Neural crest cell (in vitro differentiated cells): ENCODE data around the gene COMT. TPM values are rescaled to one million over a fixed set of nuclear protein-coding genes. Genes with fewer than 3 reads are reported as not detected.

Source experiments
- DNase-seq: peaks from one replicate; pipeline ENCODE4 v3.0.0; 2021; ENCODE audit warnings: low read depth, mixed read lengths, low spot score
- H3K27ac Mint-ChIP-seq: one replicate; pipeline ENCODE4 v1.8.0; 2021; ENCODE audit warnings: mild to moderate bottlenecking, mixed read lengths; ENCODE audit not compliant: unreplicated experiment
- H3K27me3 Mint-ChIP-seq: 2 replicates; pipeline ENCODE4 v1.8.0; 2021; ENCODE audit warnings: low read depth, mild to moderate bottlenecking, mixed read lengths
- H3K36me3 Mint-ChIP-seq: 2 replicates; pipeline ENCODE4 v1.8.0; 2021; ENCODE audit warnings: low read depth, mild to moderate bottlenecking, mixed read lengths
- H3K4me1 Mint-ChIP-seq: 2 replicates; pipeline ENCODE4 v1.8.0; 2021; ENCODE audit warnings: mixed read lengths
- H3K4me3 Mint-ChIP-seq: one replicate; pipeline ENCODE4 v1.8.0; 2021; ENCODE audit warnings: mild to moderate bottlenecking, mixed read lengths
- H3K9me3 Mint-ChIP-seq: 2 replicates; pipeline ENCODE4 v1.8.0; 2021; ENCODE audit warnings: mixed read lengths
- long read RNA-seq: library from polyadenylated mRNA; unstranded; transcript quantifications from one replicate; pipeline ENCODE4 v2.0.0, GENCODE V29; 2020
- total RNA-seq: library from RNA; stranded (reverse); gene quantifications from 2 replicates; pipeline ENCODE4 v1.2.1, GENCODE V29; 2021
- TF ChIP-seq, protein P1 (sequence below): fragments of 200-600 bp; sonication (generic); conservative IDR thresholded peaks from 2 replicates; pipeline ENCODE4 v1.5.0; 2021; ENCODE audit warnings: antibody characterized with exemption, mild to moderate bottlenecking

The COMT gene
- total RNA-seq, result 70.9 and 86.4 TPM in 2 replicates
- long read RNA-seq, transcript COMT-202 (6 exons, 2,437 nt), result major isoform, 24 of 29 reads
- long read RNA-seq, partial matches to known transcripts, result 3 of 29 reads
- long read RNA-seq, other reads (novel, unspliced or antisense), result 2 of 29 reads

DNA sequence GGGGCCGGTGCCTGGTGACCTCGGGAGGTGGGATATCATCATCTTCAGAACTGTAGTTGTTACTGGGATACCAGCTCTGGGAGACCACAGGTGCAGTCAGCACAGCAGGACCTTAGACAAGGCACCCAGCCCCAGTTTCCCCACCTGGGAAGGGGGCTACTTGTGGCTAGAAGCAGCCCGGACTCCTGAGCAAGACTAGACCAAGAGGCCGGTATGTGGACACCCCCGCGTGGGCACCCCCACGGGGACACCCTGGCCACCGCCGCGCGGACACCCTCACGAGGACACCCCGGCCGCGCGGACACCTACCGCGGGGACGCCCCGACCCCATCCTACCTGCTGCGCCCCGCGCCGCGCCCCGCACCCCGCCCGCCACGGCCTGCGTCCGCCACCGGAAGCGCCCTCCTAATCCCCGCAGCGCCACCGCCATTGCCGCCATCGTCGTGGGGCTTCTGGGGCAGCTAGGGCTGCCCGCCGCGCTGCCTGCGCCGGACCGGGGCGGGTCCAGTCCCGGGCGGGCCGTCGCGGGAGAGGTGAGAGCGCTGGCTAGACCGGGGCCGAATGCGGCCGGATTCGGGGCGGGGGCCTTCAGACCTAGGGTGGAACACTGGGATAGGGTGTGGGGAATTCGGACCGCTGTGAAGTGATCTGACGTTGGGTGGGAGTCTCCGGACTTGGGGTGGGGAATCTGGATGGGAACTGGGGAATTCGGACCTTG, at the start of gene COMT, which contains the start of gene TXNRD2:
COMT (plus strand) TSS at position 408 of the 718 bp plus-strand sequence. CDS start 20,755 bp downstream, outside the sequence.
TXNRD2 (minus strand) TSS at position 454 of the 718 bp plus-strand sequence; CDS start at position 439, 15 bp downstream.
- TF ChIP-seq, protein P1, sequence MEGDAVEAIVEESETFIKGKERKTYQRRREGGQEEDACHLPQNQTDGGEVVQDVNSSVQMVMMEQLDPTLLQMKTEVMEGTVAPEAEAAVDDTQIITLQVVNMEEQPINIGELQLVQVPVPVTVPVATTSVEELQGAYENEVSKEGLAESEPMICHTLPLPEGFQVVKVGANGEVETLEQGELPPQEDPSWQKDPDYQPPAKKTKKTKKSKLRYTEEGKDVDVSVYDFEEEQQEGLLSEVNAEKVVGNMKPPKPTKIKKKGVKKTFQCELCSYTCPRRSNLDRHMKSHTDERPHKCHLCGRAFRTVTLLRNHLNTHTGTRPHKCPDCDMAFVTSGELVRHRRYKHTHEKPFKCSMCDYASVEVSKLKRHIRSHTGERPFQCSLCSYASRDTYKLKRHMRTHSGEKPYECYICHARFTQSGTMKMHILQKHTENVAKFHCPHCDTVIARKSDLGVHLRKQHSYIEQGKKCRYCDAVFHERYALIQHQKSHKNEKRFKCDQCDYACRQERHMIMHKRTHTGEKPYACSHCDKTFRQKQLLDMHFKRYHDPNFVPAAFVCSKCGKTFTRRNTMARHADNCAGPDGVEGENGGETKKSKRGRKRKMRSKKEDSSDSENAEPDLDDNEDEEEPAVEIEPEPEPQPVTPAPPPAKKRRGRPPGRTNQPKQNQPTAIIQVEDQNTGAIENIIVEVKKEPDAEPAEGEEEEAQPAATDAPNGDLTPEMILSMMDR, result no peak
- Mint-ChIP-seq H3K4me3 (peak within 1 kb of the TSS; percentile 98), H3K27me3 (no peaks in the 10 kb centered on the region), H3K27ac (peak within 1 kb of the TSS; percentile 98), H3K36me3 (peaks cover 12% of the 10 kb centered on the region), H3K9me3 (peaks cover 3% of the 10 kb centered on the region), H3K4me1 (peaks cover 30% of the 10 kb centered on the region)
- DNase-seq, result peak; percentile 53

DNA sequence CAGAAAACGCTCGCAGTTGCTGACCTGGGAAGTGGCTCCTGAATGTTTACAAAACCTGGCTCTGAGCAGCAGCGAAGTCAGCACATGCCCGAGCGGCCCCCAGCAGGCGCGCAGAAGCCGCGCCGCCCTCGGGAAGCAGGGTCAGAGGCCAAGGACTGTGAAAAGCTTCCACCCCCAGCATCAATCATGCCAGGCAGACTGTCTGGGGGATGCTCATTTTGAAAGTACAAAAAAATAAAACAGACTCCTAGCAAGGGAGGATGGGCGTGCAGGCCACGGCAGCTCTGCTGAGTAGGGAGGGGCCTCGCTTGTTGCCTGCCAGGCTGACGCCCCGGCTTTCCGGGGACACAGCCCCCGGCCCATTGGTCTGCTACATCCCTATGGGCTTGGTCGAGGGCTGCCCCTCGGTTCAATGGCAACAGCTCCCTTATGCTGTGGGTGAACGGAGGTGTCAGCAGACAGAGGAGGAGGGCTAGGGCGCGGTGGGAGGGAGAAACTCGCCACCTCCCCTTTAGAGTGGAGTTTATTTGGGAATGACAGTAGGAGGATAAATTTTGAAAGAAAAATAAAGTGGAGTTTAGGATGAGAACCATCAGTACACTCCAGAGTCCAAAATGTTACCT, 49.2 kb upstream of the COMT start:
- TF ChIP-seq, protein P1, result no peak
- Mint-ChIP-seq H3K4me1 (peaks cover 20% of the 10 kb centered on the region), H3K27ac (no peak overlapping the region), H3K36me3 (no peaks in the 10 kb centered on the region), H3K9me3 (no peaks in the 10 kb centered on the region), H3K27me3 (no peaks in the 10 kb centered on the region), H3K4me3 (peak overlapping the region; percentile 51)
- no peak for DNase-seq

DNA sequence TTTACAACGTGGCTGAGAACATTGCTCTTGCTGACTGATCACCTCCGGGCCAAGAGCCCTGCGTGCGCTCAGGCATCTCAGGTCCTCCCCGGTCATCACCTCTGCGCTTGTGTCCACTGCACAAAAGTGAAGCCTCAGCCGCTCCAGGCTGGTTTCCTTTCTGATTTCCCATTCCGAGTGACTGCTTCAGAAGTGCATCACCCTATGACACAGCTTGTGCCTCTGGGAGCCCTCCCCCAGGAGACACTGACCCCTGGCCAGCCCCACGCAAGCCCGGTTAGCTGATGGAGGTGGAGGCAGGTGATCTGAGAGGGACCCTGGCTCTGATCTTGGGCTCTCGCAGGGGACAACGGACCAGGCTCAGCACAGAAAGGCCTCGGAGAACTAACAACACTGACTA, 48.6 kb upstream of the COMT start:
- H3K27me3 Mint-ChIP-seq, result no peaks in the 10 kb centered on the region
- H3K27ac Mint-ChIP-seq, result no peak overlapping the region
- H3K4me1 Mint-ChIP-seq, result peaks cover 20% of the 10 kb centered on the region
- TF ChIP-seq, protein P1, result no peak
- no peaks in the 10 kb centered on the region for H3K9me3 Mint-ChIP-seq
- no peaks in the 10 kb centered on the region for H3K36me3 Mint-ChIP-seq
- DNase-seq, result no peak
- H3K4me3 Mint-ChIP-seq, result peak overlapping the region; percentile 51

DNA sequence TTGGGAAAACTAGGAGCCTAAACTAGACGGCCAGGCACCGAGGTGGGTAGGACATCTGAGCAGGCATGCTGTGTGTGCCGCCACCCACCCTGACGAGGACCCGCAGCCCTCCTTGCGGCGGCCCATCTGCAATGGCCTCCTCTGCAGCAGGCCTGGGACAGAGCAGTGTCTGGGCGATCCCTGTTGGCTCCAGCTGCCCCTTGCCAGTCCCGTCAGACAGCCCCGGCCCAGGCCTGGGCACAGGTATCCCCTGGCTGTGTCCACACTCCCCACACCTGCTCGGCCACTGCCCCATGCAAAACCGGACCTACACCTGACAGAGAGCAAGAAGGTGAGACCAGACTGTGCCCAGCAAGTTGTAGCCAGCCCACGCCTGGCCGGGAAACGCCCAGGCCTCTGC, 48.2 kb upstream of the COMT start:
- Mint-ChIP-seq H3K36me3 (no peaks in the 10 kb centered on the region), H3K4me1 (peaks cover 20% of the 10 kb centered on the region), H3K27ac (no peak overlapping the region), H3K9me3 (no peaks in the 10 kb centered on the region), H3K4me3 (no peak overlapping the region), H3K27me3 (no peaks in the 10 kb centered on the region)
- no peak for DNase-seq
- TF ChIP-seq, protein P1, result no peak

DNA sequence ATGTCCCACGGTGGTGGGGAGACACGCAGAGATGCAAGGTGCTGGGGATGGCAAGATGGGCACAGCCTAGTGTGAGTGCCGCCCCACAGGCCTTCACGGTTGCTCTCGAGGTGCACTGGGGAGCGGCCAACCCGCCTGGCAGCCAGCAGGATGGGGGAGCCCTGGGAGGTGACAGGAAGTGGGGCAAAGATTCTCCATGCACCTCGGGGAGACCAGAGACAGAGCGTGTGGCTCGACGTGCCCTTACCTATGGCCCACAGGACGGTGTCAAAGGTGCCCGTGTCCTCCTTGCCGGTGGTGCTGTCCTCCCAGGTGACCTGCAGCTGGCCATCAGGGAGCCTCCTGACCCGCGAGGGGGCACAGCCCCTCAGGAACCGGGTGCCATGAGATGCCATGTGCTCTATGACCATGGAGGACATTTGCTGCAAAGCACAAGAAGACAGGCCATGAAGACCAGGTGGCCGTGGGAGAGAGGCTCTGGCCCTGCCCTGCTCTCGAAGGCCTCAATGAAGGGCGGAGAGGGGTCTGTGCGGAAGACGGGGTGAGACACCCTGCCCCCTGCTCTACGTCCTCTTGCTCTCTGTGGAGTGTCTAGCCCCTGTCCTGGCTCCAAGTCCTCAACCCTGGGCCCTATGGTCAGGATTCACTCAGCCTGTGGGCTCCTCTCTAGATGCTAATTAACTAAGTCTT, 46.3 kb upstream of the COMT start:
- Mint-ChIP-seq H3K27me3 (no peaks in the 10 kb centered on the region), H3K4me3 (no peak overlapping the region), H3K4me1 (peaks cover 24% of the 10 kb centered on the region), H3K27ac (no peak overlapping the region), H3K36me3 (no peaks in the 10 kb centered on the region), H3K9me3 (no peaks in the 10 kb centered on the region)
- TF ChIP-seq, protein P1, result no peak
- no peak for DNase-seq
